Parathyroid adenoma (tissue), 2 donors: ENCODE results near the gene ERN1.

ENCODE experiments used
- H2AFZ ChIP-seq: fragments of 300-600 bp; sonication (generic); one replicate; pipeline ENCODE4 v1.7.0; 2017; ENCODE audit warnings: antibody characterized with exemption, mild to moderate bottlenecking
- H3K27ac ChIP-seq: fragments of 300-600 bp; sonication (generic); one replicate; pipeline ENCODE4 v1.7.0; 2017
- H3K27me3 ChIP-seq: fragments of 300-600 bp; sonication (generic); one replicate; pipeline ENCODE4 v1.7.0; 2017; ENCODE audit warnings: low read length; ENCODE audit not compliant: control insufficient read depth, insufficient read depth
- H3K36me3 ChIP-seq: fragments of 300-600 bp; sonication (generic); one replicate; pipeline ENCODE4 v1.7.0; 2017; ENCODE audit warnings: low read length; ENCODE audit not compliant: control insufficient read depth, insufficient read depth
- H3K4me1 ChIP-seq: fragments of 300-600 bp; sonication (generic); one replicate; pipeline ENCODE4 v1.7.0; 2017; ENCODE audit warnings: control low read depth
- H3K4me2 ChIP-seq: fragments of 300-600 bp; sonication (generic); one replicate; pipeline ENCODE4 v1.7.0; 2017; ENCODE audit warnings: low read length
- H3K4me3 ChIP-seq: fragments of 300-600 bp; sonication (generic); one replicate; pipeline ENCODE4 v1.7.0; 2017; ENCODE audit warnings: low read depth, low read length
- H3K79me2 ChIP-seq: fragments of 300-600 bp; sonication (generic); one replicate; pipeline ENCODE4 v1.7.0; 2017; ENCODE audit warnings: control low read depth
- H3K9ac ChIP-seq: fragments of 300-600 bp; sonication (generic); one replicate; pipeline ENCODE4 v1.7.0; 2017; ENCODE audit warnings: mild to moderate bottlenecking
- H3K9me3 ChIP-seq: fragments of 300-600 bp; sonication (generic); one replicate; pipeline ENCODE4 v1.7.0; 2017; ENCODE audit warnings: low read length; ENCODE audit not compliant: control insufficient read depth
- TF ChIP-seq, protein P1 (sequence below): fragments of 300-600 bp; sonication (generic); IDR thresholded peaks from one replicate; pipeline ENCODE4 v1.7.0; 2017; ENCODE audit warnings: antibody characterized with exemption, mild to moderate bottlenecking
- donor health status: primary hyperparathyroidism.

Gene ERN1

DNA sequence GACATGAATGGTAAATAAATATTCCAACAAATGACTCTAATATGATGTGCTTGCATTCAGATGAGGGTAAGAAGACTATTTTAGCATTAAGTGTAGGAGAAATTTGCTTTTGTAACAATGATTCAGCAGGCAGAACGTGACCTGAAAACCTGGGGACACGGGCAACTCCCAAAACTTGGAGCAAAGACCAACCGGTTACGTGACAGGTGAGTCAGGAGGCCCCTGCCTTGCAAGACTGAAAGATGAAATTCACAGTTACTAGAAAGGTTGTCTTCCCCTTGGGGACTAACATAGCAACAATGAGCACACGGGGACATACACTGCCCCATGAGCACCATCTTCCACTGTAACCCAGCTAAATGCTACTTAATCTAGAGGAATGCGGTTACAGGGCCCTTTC is 33.5 kb upstream of the ERN1 start:
- Histone ChIP-seq H3K9ac (no peak overlapping the region), H3K4me3 (no peak overlapping the region), H3K36me3 (no peaks in the 10 kb centered on the region)

DNA sequence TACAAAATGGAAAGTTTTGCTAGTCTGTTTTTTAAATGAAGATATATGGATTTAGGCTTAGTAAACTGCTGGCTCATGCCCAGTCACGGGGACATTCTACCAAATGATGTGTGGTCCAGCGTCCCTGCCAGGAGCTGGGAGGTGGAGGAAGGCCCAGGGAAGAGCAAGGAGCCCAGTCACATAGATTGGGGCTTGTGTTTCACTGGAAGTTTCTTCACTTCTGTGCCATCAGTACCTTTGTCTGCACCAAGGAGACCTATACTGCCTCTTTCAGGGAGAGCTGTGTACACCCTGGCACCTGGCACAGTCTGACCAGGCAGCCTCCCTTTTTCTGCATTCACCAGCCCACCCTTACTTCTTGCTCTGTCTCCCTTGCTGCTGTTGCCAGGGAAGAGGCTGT is 32.6 kb upstream of the ERN1 start:
- no peak overlapping the region for H3K27ac ChIP-seq
- no peak overlapping the region for H3K4me2 ChIP-seq
- no peak overlapping the region for H3K4me3 ChIP-seq
- no peaks in the 10 kb centered on the region for H3K36me3 ChIP-seq
- no peak overlapping the region for H2AFZ ChIP-seq
- H3K9ac ChIP-seq = no peak overlapping the region
- peaks cover 16% of the 10 kb centered on the region for H3K79me2 ChIP-seq
- H3K4me1 ChIP-seq = peaks cover 23% of the 10 kb centered on the region
- no peaks in the 10 kb centered on the region for H3K9me3 ChIP-seq
- no peaks in the 10 kb centered on the region for H3K27me3 ChIP-seq
- TF ChIP-seq, protein P1, sequence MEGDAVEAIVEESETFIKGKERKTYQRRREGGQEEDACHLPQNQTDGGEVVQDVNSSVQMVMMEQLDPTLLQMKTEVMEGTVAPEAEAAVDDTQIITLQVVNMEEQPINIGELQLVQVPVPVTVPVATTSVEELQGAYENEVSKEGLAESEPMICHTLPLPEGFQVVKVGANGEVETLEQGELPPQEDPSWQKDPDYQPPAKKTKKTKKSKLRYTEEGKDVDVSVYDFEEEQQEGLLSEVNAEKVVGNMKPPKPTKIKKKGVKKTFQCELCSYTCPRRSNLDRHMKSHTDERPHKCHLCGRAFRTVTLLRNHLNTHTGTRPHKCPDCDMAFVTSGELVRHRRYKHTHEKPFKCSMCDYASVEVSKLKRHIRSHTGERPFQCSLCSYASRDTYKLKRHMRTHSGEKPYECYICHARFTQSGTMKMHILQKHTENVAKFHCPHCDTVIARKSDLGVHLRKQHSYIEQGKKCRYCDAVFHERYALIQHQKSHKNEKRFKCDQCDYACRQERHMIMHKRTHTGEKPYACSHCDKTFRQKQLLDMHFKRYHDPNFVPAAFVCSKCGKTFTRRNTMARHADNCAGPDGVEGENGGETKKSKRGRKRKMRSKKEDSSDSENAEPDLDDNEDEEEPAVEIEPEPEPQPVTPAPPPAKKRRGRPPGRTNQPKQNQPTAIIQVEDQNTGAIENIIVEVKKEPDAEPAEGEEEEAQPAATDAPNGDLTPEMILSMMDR = no peak

More for the DNA sequence above, 33.5 kb upstream of the ERN1 start:
- Histone ChIP-seq H3K27me3 (no peaks in the 10 kb centered on the region), H3K4me1 (peaks cover 16% of the 10 kb centered on the region), H3K27ac (no peak overlapping the region), H2AFZ (no peak overlapping the region), H3K4me2 (no peak overlapping the region), H3K79me2 (peaks cover 16% of the 10 kb centered on the region), H3K9me3 (no peaks in the 10 kb centered on the region)
- TF ChIP-seq, protein P1 = no peak

DNA sequence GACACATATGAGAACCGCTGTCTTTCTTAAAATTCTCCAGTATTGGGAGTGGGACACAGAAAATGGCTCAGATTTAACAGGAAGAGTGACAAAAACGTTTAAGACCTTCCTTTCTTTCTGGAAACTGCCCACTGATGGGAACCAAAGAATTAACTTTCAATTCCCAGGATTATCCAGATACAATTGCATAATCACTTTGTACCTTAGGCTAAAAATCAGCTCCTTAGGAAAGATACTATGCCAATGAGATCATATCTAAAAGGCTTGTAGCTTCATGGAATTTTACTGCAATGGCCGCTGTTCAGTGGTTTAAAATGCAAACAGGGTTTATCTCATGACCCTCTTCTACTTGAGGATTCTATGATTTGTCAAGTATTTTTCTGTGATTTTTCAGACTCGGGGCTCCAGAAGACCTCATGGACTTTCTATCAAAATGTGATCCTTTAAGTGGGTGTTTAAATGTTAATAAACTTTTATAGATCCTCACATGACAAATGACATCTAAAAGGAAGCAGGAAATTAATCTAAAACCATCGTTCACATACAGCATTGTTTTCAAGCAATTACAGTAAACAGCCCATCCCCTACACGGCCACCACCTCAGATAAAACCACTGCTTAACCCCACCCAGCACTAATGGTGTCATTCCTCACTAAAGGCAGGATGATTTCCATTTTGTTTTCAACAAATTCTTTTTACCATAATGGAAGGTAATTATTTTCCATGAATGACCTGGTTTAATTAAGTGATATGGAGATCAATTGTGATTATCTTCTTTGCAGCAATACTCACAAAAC is 31.6 kb upstream of the ERN1 start:
- H3K9ac ChIP-seq = no peak overlapping the region
- no peaks in the 10 kb centered on the region for H3K36me3 ChIP-seq
- H3K4me2 ChIP-seq = no peak overlapping the region
- TF ChIP-seq, protein P1 = no peak
- H3K27me3 ChIP-seq = no peaks in the 10 kb centered on the region
- H3K4me3 ChIP-seq = no peak overlapping the region
- no peak overlapping the region for H3K27ac ChIP-seq
- H3K4me1 ChIP-seq = peaks cover 32% of the 10 kb centered on the region
- H3K9me3 ChIP-seq = no peaks in the 10 kb centered on the region
- peaks cover 18% of the 10 kb centered on the region for H3K79me2 ChIP-seq
- no peak overlapping the region for H2AFZ ChIP-seq

DNA sequence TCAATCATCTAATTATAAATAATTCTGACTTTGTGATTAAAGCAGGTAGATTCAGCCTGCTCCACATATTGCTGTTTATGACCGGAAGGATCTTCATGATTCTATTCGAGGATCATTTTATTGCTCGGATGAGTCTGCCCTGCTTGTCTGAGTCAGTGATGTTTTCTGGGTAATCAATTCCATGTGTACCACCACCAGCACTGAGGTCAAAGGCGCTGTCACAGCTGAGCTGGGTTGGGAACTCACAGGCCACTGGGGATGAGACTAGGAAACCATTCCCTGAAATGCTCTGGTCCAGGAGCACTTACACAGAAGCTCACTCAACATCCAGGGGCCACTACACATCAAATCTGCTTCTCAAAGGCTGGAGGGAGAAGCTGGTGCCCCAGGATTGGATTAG is 30.4 kb upstream of the ERN1 start:
- H3K27ac ChIP-seq = no peak overlapping the region
- H3K36me3 ChIP-seq = no peaks in the 10 kb centered on the region
- H3K4me3 ChIP-seq = no peak overlapping the region
- H3K9me3 ChIP-seq = no peaks in the 10 kb centered on the region
- H2AFZ ChIP-seq = no peak overlapping the region
- H3K79me2 ChIP-seq = peaks cover 14% of the 10 kb centered on the region
- no peak overlapping the region for H3K4me2 ChIP-seq
- no peaks in the 10 kb centered on the region for H3K27me3 ChIP-seq
- H3K4me1 ChIP-seq = peaks cover 43% of the 10 kb centered on the region
- H3K9ac ChIP-seq = no peak overlapping the region
- TF ChIP-seq, protein P1 = no peak
